GM12878 (cell line): ENCODE measurements around the gene LMTK3. TPM values are rescaled to one million over a fixed set of nuclear protein-coding genes. Genes with fewer than 3 reads are reported as not detected.

ENCODE experiments used
- ATAC-seq: fragments of 200-7000 bp; cut with Tn5 transposase; 3 replicates; pipeline ENCODE4 v1.9.1; 2020; ENCODE audit warnings: mild to moderate bottlenecking, moderate library complexity
- BruUV-seq: library from RNA; stranded (reverse); fragments of 400-500 nt; replicated peaks from 2 replicates; lab custom pipeline; 2021; lab: Mats Ljungman, UMichigan
- CTCF ChIA-PET: fragments of 300-600 bp; sonication (Branson Sonifier 250); formaldehyde crosslinking; extraction: SDS; loops from one replicate; lab custom pipeline; 2021; ENCODE audit warnings: inconsistent platforms; lab: Yijun Ruan, JAX
- POLR2A ChIA-PET: fragments of 350-600 bp; formaldehyde crosslinking; extraction: SDS; loops from one replicate; lab custom pipeline; 2021; ENCODE audit warnings: inconsistent platforms; lab: Charles Lee
- RAD21 ChIA-PET: fragments of 300-600 bp; sonication (Branson Sonifier 250); formaldehyde crosslinking; loops from one replicate; lab custom pipeline; 2023; ENCODE audit warnings: antibody characterized with exemption; ENCODE audit not compliant: unreplicated experiment; lab: Charles Lee
- SMC1A ChIA-PET: fragments of 300-600 bp; sonication (Branson Sonifier 250); formaldehyde crosslinking; loops from one replicate; lab custom pipeline; 2023; ENCODE audit not compliant: unreplicated experiment, uncharacterized antibody; lab: Charles Lee
- DNase-seq: peaks from one replicate; pipeline ENCODE4 v3.0.0-alpha.2; 2011; ENCODE audit warnings: low read depth, low spot score
- FAIRE-seq: peaks from 3 replicates; lab custom pipeline; 2011; peaks lifted over from hg19 to GRCh38; lab: Jason Lieb, UNC
- H2AFZ ChIP-seq: 2 replicates; pipeline ENCODE4 v1.6.0; 2011; ENCODE audit warnings: low read depth, low read length, control low read depth; ENCODE audit not compliant: control insufficient read depth
- H3K27ac ChIP-seq: 2 replicates; pipeline ENCODE4 v1.5.1; 2011; ENCODE audit warnings: control low read depth; ENCODE audit not compliant: control insufficient read depth, insufficient read depth
- H3K27me3 ChIP-seq, 2 experiments: replicated peaks in 1 of 2; 2 replicates each; pipeline versions ENCODE4 v1.6.0 to v1.6.1; 2011; ENCODE audit warnings: low read length in 1 of 2; ENCODE audit not compliant: control insufficient read depth in 2 of 2, insufficient read depth in 2 of 2
- H3K36me3 ChIP-seq, 2 experiments: 2 replicates each; pipeline ENCODE4 v1.5.1; 2011; ENCODE audit warnings: low read length in 1 of 2; ENCODE audit not compliant: control insufficient read depth in 2 of 2, insufficient read depth in 2 of 2
- H3K4me1 ChIP-seq: 2 replicates; pipeline ENCODE4 v1.6.1; 2011; ENCODE audit warnings: mild to moderate bottlenecking, low read length, moderate library complexity, mixed read lengths; ENCODE audit not compliant: control insufficient read depth, insufficient read depth
- H3K4me2 ChIP-seq: 2 replicates; pipeline ENCODE4 v1.6.0; 2011; ENCODE audit warnings: control low read depth; ENCODE audit not compliant: control insufficient read depth, insufficient read depth
- H3K4me3 ChIP-seq: fragments of 200-600 bp; sonication (generic); 2 replicates; pipeline ENCODE4 v1.5.1; 2016
- H3K79me2 ChIP-seq: 2 replicates; pipeline ENCODE4 v1.6.0; 2011; ENCODE audit warnings: low read length; ENCODE audit not compliant: control insufficient read depth, insufficient read depth
- H3K9ac ChIP-seq: 2 replicates; pipeline ENCODE4 v1.8.0; 2011; ENCODE audit warnings: low read length, control low read depth, mixed read lengths; ENCODE audit not compliant: control insufficient read depth, insufficient read depth
- H3K9me3 ChIP-seq: replicated peaks from 3 replicates; pipeline ENCODE4 v1.5.1; 2011; ENCODE audit warnings: mild to moderate bottlenecking, low read length; ENCODE audit not compliant: control insufficient read depth, insufficient read depth
- H4K20me1 ChIP-seq: 2 replicates; pipeline ENCODE4 v1.6.0; 2011; ENCODE audit not compliant: control insufficient read depth, insufficient read depth
- CBX5 ChIP-seq: sonication (generic); IDR thresholded peaks from 2 replicates; pipeline ENCODE4 v1.6.1; 2016; ENCODE audit warnings: low read depth, moderate library complexity, mild to moderate bottlenecking, inconsistent platforms
- CREM ChIP-seq: IDR thresholded peaks from 2 replicates; pipeline ENCODE4 v1.6.1; 2014; ENCODE audit warnings: antibody characterized with exemption, low read depth
- MTA2 ChIP-seq: fragments of 450-650 bp; IDR thresholded peaks from 2 replicates; pipeline ENCODE4 v1.6.1; 2016; ENCODE audit warnings: low read depth, mild to moderate bottlenecking, moderate library complexity
- NFXL1 ChIP-seq: fragments of 450-650 bp; IDR thresholded peaks from 2 replicates; pipeline ENCODE4 v1.6.1; 2017; ENCODE audit warnings: antibody characterized with exemption, mild to moderate bottlenecking, borderline replicate concordance
- POLR2A ChIP-seq: IDR thresholded peaks from 2 replicates; pipeline ENCODE4 v1.6.1; 2011; ENCODE audit warnings: low read depth, mild to moderate bottlenecking, low read length
- SUPT20H ChIP-seq: IDR thresholded peaks from 2 replicates; pipeline ENCODE4 v1.6.1; 2011; ENCODE audit warnings: low read depth, mild to moderate bottlenecking, low read length, moderate library complexity, borderline replicate concordance; ENCODE audit not compliant: control insufficient read depth
- WGBS: methylation state at CpG from one replicate; pipeline ENCODE4 v1.1.6; 2016; ENCODE audit warnings: low lambda C conversion rate; ENCODE audit not compliant: insufficient replicate concordance, insufficient coverage; ENCODE audit errors: missing lambda C conversion rate; 5-methylcytosine and 5-hydroxymethylcytosine counted together
- in situ Hi-C: fragments of 300-500 bp; cut with MboI; formaldehyde crosslinking; loops from 9 replicates; pipeline ENCODE4 v1.14.3; 2018; ENCODE audit warnings: mixed read lengths
- intact Hi-C: fragments of 100-400 bp; cut with micrococcal nuclease; formaldehyde crosslinking; loops from one replicate; pipeline ENCODE4 v1.14.2; 2022; ENCODE audit not compliant: unreplicated experiment
- polyA plus RNA-seq, 11 experiments: library from polyadenylated mRNA; depleted of rRNA in 4 of 11; unstranded in 6 of 11; stranded (reverse) in 5 of 11; fragments of >200 nt; fragmentation: Nextera tagmentation in 4 of 11; fragmentation: Illumina TruSeq in 1 of 11; extraction: Ambion mirVana in 4 of 11; extraction: Trizol in 1 of 11; gene quantifications; 1 replicate in 1 of 11; 2 replicates in 10 of 11; pipeline versions ENCODE4 v1.2.1 to v1.2.3, GENCODE V29; 2011 to 2016; ENCODE audit warnings: inconsistent platforms in 2 of 11, missing spikeins in 2 of 11, low read depth in 1 of 11
- total RNA-seq, 4 experiments: library from RNA; depleted of rRNA in 3 of 4; stranded (reverse); fragments of >200 nt in 3 of 4; fragmentation: Illumina TruSeq in 1 of 4; extraction: Trizol in 1 of 4; gene quantifications; 2 replicates each; pipeline versions ENCODE4 v1.2.1 to v1.2.3, GENCODE V29; 2013 to 2021
- TF ChIP-seq, protein P1 (sequence below): fragments of 450-650 bp; IDR thresholded peaks from 2 replicates; pipeline ENCODE4 v1.6.1; 2016; ENCODE audit warnings: mild to moderate bottlenecking

The LMTK3 gene
- total and polyA plus RNA-seq, 10 of the 15 experiments (the other 5 are each of a cell fraction or from before 2014, with no cell fraction given) = under 0.01 to 0.28 (median 0.04) TPM; not detected in 3

GRCh38 chr19:48450863-48451262 lies 60.8 kb downstream of the LMTK3 start (continued):
- TF ChIP-seq, protein P1, sequence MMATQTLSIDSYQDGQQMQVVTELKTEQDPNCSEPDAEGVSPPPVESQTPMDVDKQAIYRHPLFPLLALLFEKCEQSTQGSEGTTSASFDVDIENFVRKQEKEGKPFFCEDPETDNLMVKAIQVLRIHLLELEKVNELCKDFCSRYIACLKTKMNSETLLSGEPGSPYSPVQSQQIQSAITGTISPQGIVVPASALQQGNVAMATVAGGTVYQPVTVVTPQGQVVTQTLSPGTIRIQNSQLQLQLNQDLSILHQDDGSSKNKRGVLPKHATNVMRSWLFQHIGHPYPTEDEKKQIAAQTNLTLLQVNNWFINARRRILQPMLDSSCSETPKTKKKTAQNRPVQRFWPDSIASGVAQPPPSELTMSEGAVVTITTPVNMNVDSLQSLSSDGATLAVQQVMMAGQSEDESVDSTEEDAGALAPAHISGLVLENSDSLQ = no peak
- no peak for TF ChIP-seq CBX5

DNA sequence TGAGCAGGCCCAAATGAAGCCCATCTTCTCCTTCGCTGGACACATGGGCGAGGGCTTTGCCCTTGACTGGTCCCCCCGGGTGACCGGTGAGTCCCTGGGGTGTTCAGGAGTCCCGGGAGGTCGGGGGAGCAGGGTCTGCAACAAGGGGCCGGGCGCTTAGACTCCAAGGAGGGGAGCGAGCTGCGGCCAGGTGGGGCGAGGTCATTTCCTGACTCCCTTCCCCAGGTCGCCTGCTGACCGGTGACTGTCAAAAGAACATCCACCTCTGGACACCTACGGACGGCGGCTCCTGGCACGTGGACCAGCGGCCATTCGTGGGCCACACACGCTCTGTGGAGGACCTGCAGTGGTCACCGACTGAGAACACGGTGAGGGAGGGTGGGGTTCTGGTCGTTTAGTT lies 61.2 kb downstream of the LMTK3 start:
- DNase-seq = no peak
- Histone ChIP-seq H3K79me2 (peaks cover 14% of the 10 kb centered on the region), H4K20me1 (no peaks in the 10 kb centered on the region), H3K27ac (no peak overlapping the region), H3K4me1 (peaks cover 14% of the 10 kb centered on the region)
- in situ Hi-C loops = no loop called here
- intact Hi-C loops = no loop called here
- CTCF ChIA-PET = no interaction called here
- TF ChIP-seq POLR2A = peak; percentile 50; the same call in 1 of the 2 replicates
- TF ChIP-seq MTA2 = no peak
- no peak for TF ChIP-seq SUPT20H
- no peak for TF ChIP-seq NFXL1
- no peak for TF ChIP-seq CREM
- TF ChIP-seq, all 136 proteins: peak for 1
- POLR2A ChIA-PET = no interaction called here
- no peak overlapping the region for H3K4me2 ChIP-seq
- no peak overlapping the region for H3K4me3 ChIP-seq
- FAIRE-seq = no peak
- no peaks in the 10 kb centered on the region for H3K27me3 ChIP-seq
- RAD21 ChIA-PET = no interaction called here
- WGBS = 92% methylated on average over 22 of the region's 23 CpGs
- ATAC-seq = no peak
- no TSS peak for BruUV-seq
- no peak overlapping the region for H3K9ac ChIP-seq
- H2AFZ ChIP-seq = no peak overlapping the region
- peaks cover 14 to 25% of the 10 kb centered on the region in 2 experiments for H3K36me3 ChIP-seq
- H3K9me3 ChIP-seq = no peaks in the 10 kb centered on the region
- SMC1A ChIA-PET = no interaction called here
